HuH-7.5 (cell line): Measurements from ENCODE around the gene UCKL1.
"Not testable (repeated sequence)": the region's sequence is repeated elsewhere in the genome, so short reads cannot be mapped to it uniquely, and the experiment has no call there.

Experiments used
- DNase-seq: peaks from one replicate; pipeline ENCODE4 v3.0.0; 2011; ENCODE audit warnings: low spot score

Gene UCKL1

DNA sequence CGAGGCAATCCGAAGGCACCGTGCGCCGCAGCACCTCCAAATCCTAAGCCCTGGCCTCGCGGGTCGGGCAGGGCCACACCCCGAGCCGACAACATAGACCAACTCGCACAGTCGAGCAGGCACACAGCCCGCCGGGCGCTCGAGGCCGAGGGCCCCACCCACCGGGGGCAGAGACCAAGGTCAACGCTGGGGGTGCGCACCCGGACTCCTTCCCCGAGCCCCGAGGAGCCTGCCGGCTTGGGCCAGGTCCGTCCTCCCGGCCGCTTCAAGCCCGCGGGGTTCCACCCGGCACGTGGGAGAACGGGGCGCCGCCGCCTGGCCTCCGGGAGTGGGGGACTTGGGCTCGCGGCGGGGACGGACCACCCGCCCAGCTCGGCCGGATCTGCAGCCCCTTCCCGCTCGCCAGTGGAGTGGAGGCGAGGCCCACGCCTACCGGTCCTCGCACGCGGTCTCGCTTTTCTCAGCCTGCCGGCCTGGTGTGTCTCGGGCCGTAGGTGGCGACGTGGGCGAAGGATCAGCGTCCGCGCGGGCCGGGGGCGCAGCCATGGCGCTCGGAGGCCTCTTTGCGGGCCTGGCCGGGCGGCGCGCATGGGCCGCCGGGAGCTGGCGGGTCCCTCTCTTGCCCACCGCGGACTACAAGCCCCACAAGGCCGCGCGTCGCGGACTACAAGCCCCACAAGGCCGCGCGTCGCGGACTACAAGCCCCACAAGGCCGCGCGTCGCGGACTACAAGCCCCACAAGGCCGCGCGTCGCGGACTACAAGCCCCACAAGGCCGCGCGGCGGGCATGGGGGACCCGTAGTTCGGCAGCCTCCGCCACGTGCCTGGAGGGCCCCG is at the start of gene UCKL1:
Gene UCKL1 (minus strand): TSS at position 590 of the 837 bp plus-strand sequence. CDS start 44 bp downstream, at position 546.
- DNase-seq, result peak; percentile 98

DNA sequence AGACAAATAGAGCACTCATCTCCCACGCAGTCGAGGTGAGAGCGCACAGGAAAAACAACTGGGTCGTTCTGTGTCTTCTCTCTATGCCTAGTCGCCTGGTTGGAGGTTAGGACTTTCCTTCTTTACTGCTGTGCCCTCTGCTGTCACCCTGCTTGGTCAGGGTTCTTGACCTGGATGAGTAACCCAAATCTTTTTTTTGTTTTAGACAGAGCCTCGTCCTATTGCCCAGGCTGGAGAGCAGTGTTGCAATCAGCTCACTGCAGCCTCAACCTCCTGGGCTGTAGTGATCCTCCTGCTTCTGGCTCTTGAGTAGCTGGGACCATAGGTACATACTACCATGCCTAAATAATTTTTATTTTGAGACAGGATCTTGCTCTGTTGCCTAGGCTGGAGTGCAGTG is 49.2 kb upstream of the UCKL1 start:
- no peak for DNase-seq

DNA sequence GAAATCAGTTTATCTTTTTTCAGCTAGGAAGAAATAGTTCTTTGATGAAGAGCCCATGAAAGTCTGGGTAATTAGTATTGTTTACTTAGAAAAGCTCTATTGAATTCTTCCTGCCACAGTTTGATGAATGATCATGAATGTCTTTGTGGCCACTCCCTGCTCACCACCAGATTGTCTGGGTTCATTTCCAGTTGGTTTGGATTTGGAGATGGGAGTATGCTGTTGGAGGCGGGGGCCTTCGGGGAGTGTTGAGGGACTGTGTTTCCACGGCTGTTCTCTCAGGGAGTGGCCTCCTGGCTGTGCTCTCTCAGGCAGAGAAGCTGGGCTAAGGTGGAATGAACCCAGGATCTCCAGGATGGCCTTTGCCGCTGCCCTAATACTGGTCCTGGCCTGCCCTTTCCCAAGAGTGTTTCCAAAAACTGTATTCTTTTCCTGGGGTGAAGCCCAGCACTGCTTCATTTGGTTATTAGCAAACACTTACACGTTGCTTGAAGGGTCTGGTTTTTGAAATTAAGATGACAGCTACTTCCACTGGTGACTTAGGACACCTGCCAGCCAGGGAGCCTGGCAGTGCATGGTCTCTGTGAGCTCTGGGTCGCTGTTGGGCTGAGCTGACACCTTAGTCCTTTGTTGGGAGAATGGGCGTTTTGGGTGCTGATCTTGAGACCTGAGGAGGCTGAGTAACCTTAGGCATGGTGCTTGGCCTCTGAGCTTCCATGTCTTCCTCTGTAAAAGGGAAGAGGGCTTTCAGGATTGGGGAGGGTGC is 47.9 kb upstream of the UCKL1 start:
- no peak for DNase-seq

DNA sequence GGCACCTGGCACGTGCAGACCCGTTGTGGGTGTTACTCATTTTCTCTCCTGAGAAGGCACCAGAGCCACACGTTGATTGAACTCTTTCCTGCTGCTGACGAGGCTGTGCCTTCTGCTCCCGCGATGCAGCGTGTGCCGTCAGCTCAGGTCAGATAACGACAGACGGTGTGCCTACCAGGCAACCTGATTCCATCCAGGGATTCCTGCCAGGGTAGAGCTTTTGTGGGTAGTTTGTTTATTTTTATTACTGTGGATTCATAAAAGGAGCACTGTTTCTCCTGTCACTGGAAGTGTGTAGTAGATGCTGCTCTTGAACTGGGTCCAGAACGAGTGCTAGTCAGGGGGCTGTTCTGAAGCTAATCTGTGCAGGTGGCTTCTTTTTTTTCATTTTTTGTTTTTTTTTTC is 45.4 kb upstream of the UCKL1 start:
- DNase-seq, result no peak

DNA sequence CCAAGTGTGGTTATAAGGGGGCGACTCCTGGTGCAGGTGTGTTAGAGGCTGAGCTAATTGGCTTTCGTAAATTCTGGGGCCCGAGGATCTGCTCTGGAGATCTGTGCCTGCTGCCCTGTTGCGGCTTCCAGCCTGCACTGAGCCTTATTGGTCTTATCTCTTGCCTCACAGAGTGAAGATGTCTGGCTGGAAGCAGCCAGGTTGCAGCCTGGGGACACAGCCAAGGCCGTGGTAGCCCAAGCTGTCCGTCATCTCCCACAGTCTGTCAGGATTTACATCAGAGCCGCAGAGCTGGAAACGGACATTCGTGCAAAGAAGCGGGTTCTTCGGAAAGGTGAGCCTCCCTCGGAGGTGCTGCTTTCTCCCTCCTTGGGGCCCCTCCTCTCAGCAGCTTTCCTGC is 44.7 kb upstream of the UCKL1 start:
- DNase-seq, result no peak

DNA sequence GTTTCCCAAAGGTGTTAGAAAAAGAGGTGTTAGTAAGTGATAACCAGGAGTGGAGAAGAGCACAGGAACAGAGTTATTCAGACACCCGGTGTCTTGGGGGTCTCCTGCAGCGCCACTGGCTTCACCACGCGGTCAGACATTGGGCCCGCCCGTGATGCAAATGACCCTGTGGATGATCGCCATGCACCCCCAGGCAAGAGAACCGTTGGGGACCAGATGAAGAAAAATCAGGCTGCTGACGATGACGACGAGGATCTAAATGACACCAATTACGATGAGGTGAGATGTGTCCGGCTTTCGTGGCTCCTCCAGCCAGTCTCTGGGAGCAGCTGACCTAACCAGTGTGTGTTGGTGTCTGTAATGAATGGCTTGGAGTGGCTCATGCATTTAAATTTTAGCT is 26.7 kb upstream of the UCKL1 start:
- DNase-seq, result no peak

DNA sequence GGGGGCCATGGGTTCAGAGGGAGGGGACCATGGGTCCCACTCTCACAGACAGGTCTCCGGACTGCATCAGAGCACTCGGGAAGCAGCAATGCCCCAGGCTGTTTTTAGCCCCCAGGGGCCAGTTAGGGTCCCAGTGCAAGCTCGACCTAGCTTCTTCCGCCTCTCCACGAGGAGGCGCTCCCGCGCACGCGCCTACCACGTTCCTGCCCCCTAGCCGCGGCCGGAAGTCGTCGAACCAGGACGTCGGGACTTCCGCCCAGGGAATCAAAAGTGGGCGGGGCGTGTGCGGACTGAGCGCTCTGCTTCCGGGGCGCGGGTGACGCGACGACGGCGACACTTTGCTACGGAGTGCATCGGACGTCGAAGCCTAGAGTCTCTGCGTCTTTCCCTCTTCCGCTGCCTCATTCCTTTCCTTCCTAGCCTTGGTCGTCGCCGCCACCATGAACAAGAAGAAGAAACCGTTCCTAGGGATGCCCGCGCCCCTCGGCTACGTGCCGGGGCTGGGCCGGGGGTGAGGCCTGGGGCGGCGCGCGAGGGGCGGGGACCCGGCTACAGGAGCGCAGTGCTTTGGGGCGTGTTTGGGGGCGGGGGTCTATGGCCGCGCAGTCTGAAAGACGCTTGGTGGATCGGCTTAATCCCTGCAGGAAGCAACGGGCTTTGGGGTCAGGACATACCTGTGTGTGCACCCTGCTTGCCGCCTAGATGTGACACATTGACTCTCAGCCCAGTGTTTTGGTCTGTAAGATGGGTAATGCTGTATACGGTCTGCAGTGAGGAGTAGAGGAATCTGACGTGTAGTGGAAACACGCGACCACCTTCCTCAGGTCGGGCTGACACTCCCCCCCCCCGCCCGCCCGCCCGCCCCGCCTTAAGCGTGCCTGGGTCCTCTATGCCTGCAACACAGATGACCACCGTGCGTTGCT is 24.9 kb upstream of the UCKL1 start, which contains the start of gene PRPF6:
Gene PRPF6 (plus strand): TSS at position 327 of the 923 bp plus-strand sequence. CDS start 114 bp downstream, at position 441.
- peak; percentile 98 for DNase-seq

DNA sequence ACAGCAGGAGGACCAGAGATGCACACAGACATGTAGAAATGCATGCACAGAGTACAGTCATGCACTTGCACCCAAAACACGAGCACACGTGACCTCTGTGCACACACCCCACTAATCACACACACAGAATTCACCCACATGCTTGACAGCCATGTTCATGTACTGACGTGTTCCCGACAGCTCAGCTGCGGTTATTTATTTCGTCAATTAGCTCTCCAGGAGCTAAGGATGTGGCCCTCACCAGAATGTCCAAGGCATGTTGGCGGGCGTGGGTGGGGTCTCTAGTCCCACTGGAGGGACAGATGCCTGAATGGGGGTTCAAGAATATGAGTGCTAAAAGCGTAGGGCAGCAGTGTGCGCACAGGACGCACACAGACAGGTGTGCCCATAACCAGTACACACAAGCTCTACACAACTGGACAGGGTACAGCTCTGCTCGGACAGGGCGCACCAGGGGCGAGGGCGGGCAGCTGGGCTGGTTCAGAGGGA is 24.1 kb upstream of the UCKL1 start:
- DNase-seq, result no peak

DNA sequence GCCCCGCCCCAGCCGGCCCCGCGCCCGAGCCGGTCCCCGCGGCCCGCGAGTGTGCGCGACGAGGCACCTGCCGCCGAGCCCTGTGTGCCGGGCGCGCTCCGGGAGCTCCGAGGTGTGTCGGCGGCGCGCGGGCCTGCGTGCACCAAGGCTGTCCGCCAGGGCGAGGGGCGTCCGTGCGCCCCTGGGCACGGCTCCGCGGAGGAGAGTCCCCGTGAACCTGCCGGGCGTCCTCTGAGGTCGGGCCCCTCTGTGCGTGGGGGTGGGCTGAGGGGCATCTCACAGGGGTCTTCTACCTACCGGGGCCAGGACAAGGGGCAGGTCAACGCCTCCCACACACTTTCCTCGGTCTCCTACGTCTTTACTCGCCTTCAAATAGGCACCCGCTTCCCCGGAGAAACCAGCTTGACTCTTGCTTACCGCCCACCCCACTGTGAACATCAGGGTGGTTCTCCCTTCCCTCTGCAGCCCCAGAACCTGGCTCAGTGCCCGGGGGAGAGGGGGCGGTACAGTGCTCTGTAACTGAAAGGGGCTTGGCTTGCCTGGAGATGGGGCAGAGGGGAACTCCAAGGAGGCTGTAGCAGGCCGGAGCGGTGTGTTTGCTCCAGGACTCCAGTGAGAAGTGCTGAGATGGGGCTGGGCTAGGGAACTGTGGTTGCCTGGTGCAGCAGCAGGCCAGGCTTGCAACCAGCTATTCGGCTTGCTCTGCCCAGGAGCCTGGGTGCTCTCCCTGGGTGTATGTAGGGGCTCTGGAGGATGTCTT is 23.5 kb upstream of the UCKL1 start, which contains the start of gene SAMD10:
Gene SAMD10 (minus strand): TSS at position 86 of the 760 bp plus-strand sequence. CDS start 175 bp downstream, outside the sequence.
- peak; percentile 83 for DNase-seq

DNA sequence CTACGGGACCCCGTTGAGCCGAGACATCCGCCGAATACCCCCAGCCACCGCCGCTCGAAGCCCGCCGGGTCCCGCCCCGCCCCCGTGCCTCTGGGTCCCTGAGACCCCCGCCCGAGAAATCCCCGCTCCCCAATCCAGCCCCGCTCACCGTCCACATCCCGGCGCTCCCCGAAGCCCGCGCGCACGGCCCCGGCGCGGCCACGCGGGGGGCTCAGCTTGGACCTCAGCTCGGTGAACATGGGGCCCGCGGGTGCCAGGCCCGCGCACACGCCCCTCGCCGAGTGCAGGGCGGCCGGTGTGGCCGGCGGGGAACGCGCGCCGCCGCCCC is 23.0 kb upstream of the UCKL1 start:
- peak; percentile 43 for DNase-seq

DNA sequence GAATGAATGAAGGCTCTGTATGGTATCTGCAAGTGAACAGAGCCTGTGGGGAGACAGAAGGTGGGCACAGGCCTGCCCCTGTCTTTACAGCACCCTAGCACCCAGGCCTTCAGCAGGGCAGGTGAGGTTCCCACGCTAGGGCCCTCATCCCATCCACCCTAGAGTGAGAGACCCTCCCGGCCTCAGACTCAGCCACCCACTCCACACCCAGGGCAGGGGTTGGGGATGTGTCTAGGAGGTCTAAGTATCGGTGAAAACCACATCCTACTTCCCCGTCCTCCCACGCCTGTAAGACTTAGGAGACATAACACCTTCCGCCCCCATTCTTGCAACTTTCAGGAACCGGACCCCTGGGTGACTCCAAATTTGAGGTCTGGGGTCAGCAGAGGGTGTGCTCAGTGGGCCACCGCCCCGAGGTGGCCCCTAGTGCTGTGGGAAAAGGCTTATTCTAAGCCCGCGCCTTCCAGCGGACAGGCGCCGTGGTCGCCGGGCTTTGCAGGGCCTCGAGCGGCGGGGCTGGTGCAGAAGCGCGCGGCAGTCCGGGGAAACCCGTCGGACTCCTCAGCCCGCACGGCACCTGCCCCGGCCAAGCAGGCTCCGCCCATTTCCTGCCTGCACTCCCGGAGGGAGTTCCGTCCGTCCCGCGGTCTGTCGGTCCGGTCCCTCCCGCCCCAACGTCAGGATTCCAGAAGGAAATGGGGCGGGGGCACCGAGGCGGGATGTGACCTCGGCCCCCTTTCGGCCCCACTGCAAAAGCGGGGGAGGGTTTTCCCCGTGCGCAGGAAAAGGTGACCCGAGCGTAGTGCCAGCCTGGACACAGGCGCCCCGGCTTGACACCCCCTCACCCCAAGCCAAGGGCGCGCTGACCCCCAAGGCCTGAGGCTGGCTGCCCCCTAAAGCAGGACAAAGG is 22.4 kb upstream of the UCKL1 start:
- peak; percentile 89 for DNase-seq

DNA sequence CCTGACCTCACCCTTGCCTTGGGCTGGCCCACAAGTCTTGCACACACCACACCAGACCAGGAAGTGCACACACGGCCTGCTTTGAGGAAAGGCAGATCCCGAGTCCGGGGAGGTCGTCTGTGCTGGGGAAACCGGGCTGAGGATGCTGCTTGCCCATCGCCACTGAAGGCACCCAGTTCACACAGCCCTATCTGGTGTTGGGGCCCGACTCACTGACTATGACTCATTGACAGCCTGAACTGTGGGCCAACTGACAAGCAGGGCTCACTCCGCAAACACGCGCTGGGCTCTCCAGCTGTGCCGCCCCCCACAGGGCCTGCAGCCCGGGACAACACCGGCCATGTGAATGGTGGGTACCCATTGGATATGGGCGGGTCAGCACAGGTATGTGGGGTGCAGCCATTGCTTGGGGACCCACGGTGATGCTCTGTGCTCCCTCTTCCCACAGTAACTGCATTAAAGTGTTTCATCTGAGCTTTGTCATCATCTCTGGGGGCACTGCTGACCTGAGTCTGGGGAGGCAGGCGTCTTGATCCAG is 21.6 kb upstream of the UCKL1 start:
- DNase-seq, result peak; percentile 27

DNA sequence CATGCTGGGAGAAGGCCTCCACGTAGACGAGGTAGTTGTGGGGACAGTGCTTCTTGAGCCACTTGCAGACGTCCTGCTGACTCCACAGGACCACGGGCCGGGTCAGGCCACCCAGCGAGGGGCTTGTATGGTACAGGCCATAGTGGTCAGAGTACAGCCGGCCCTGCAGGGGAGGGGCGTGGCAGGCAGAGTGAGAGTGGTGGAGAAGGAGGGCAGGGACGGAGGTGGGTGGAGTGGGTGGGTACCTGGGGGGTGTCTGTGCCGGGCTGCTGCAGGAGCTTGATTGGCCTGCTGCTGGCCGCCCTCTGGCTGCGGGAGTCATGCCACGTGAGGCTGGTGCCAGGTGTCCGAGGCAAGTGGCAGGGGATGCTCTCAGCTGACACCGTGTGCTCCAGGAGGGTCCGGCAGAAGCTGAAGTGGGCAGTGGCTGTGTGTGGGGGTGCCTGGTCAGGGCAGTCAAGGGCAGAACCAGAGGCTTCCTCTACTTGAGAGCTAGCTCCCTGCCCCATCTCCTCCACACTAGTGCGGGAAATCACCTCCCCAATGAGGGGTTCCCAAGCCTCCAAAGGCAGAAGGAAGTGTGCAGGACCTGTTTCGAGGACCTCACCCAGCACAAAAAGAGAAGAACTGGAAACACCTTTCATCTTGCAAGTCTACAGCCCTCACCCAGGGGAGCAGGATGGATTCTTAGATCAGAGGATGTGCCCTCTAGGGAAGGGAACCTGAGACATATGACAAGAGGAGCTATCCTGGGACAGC is 20.9 kb upstream of the UCKL1 start:
- no peak for DNase-seq

DNA sequence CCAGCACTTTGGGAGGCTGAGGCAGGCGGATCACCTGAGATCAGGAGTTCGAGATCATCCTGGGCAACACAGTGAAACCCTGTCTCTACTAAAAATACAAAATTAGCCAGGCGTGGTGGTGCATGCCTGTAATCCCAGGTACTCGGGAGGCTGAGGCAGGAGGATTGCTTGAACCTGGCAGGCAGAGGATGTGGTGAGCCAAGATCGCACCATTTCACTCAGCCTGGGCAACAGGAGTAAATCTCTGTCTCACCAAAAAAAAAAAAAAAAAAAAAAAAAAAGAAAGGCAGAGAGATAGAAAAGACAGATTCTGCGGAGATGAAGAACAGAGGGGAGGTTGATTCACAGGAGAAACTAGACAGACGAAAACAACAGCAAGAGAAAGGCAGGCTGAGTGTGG is 20.3 kb upstream of the UCKL1 start:
- not testable (repeated sequence) for DNase-seq

DNA sequence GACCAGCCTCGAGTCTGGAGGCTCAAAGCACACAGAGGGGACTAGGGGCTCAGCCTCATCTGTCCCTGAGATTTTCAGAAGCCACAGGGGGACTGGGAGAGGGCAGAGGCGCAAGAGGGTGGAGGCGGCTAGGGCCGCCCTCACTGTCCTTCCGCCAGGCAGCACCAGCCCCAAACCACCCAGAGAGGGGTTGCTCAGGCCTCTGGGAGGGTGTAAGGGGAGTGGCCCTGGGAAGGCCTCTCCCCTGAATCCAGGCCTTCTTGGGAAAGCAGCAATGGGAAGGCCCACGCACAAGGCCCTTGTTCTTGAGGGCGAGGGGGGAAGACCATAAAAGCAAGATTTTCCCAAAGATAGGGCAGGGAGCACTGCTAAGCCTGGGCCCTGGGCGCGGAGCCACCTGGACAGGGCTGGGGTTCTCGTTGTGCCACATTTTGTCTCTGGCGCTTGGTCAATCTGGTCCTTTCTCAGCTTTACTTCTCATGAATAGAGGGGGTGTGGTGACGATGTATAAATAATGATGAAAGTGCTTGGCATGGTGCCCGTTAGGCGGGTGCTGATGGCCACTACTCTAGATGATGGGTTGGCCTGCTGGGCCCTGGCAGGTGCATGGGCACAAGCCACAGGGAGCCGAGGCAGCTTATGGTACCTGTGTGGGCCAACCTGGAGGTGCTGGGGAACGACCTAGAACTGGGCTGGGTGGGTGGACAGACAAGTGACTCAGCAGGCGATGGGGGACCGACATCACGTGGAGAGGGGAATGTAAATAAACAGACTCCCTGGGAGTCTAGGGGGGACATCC is 18.4 kb upstream of the UCKL1 start:
- DNase-seq, result peak; percentile 22

DNA sequence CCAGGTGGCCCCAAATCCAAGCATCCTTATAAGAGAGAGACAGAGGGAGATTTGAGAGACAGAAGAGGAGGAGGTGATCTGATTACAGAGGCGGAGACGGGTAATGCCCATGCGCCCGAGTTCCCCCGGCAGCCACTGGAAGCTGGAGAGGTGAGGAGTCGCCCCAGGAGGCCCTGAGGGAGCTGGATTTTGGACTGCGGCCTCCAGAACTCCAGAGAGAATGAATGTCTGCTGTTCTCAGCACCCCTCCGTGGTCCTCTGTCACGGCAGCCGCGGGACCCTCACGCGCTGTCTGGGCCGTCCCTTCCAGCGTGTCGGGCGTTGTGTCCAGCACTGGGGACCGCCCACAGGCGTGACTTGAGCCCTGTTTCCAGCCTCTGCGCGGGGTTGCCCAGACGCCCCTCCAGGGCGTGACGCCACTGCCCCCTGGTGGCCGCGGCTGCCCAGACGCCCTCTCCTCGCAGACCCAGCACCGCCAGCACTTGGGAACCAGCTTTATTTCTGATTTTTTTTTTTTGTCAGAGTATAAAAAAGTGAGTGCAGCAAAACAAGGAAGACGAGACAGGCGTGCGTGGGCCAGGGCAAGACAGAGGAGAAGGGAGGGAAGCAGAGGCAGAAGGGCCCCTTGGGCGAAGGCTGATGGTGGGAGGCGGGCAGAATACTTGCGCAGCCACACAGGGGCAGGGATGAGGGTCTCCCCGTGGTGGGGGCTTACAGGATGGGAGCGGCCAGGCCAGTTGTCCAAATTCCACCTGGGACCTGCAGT is 17.6 kb upstream of the UCKL1 start:
- peak; percentile 99 for DNase-seq

DNA sequence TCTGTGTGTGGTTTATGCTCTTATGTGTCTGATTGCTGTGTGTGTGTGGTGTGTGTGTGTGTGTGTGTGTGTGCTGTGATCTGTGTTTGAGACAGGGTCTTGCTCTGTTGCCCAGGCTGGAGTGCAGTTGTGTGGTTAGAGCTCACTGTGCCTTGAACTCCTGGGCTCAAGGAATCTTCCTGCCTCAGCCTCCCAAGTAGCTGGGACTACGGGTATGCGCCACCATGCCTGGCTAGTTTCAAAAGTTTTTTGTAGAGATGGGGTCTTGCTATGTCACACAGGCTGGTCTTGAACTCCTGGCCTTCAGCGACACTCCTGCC is 16.9 kb upstream of the UCKL1 start:
- no peak for DNase-seq
